ENCODE results near the gene DKK2. TPM values are rescaled to one million over a fixed set of nuclear protein-coding genes. Genes with fewer than 3 reads are reported as not detected.

The DKK2 gene, protein sequence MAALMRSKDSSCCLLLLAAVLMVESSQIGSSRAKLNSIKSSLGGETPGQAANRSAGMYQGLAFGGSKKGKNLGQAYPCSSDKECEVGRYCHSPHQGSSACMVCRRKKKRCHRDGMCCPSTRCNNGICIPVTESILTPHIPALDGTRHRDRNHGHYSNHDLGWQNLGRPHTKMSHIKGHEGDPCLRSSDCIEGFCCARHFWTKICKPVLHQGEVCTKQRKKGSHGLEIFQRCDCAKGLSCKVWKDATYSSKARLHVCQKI
- under 0.01 TPM in 1 of 2 replicates, not detected in the other for total RNA-seq

GRCh38 chr4:107035819-107036583 lies at the start of gene DKK2:
Gene DKK2 (minus strand): TSS chr4:107036313. CDS start chr4:107035591, 722 bp downstream.

